SHP77 (cell line): Measurements from ENCODE around the gene SIX4.

Experiments used
- DNase-seq, 2 experiments: peaks; one replicate each; lab custom pipeline; 2025; lab: John Stamatoyannopoulos, UW

SIX4 gene

GRCh38 chr14:60722107-60722356 is 2.1 kb downstream of the SIX4 start:
- DNase-seq = no peak

DNA sequence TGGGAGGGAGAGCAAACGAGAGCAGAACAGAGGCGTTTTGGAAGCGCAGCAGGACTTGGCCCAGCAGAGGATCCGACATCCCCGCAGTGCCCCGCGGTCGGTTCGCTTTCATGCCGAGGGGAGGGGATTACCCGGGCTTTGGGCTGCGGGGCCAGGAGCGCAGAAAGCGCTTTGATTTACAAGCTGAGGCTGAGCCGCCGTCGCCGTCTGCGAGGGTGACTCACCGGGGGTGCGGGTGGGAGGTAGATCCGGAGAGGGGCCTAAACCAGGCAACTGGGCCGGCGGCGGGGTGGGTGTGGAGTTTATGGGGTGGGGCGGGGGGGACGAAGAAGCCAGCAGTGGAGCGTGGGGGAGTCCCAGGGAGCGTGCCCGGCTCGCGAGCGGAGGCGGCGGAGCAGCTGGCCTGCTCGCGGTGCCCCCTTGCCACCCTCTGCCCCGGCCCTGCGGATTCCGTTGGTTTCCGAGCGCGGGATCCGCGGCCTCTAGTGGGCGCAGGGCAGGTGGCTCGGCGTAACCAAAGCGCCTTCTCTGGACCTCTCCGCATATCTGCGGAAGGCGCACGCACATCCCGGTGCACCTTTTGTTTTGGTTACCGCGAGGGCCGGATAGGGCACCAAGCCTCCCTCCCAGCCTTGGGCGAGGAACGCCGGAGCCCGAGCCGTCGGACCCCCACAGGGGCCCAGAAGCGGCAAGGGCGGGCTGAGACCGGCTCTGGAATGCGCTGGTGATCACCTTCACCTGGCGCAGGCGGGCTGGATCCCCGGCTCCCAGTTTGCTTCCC is 2.6 kb downstream of the SIX4 start:
- no peak for DNase-seq

DNA sequence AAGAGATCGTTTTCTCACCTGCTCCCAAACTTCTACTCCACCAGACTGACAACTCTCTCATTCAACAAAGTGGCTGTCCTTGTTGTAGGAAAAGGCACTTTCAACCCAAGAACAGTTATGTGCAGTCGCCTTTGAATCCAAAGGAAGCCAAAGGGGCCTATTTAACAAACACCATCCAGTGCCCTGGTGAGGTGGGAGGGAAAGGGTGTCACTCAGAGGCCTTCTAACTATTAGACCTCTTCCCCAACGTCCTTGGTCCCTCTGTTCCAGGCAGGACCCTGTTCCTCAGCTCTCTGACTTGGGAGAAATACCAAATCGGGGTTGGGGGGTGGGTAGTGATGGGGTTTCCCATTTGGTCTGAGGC is 3.2 kb downstream of the SIX4 start:
- no peak for DNase-seq

- no peak for DNase-seq
These were observed 3.8 kb downstream of the SIX4 start for GRCh38 chr14:60720391-60720790.

- no peak for DNase-seq
These were observed 10.6 kb downstream of the SIX4 start for GRCh38 chr14:60713513-60713912.

DNA sequence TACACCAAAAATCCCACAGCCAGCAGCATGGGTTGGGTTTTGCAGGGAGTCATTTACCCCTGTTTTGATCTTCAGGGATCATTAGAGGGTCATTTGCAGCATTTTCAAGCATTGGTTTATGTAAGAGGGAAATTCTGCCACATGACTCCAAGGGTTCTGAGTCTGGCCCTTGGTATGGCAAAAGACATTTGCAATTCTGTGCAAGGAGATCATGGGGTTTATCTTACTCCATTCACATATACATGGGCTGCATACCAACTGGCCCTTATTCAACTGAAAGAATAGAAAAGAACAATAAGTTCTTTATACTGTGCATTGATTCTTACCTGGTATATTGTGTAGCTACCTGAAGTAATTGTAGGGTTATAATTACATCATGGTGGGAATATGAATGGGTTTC is 13.7 kb downstream of the SIX4 start:
- DNase-seq = no peak

DNA sequence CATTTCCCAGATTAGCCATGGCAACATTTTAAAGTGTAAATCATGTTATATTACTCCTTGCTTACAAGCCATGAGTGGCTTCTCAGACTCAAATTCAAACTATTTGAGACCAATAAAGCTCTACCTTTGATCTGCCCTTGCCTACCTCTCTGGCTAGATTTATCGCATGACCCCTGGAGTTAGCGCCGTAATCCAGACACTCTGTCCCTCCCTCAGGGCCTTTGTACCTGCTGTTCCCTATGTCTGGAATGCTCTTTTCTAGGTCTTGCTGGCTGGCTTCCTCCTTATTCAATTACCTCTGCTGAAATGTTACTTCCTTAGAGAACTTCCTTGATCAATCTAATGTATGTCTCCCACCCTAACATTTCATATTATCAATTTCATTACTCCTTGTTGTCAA is 16.3 kb downstream of the SIX4 start:
- no peak for DNase-seq

DNA sequence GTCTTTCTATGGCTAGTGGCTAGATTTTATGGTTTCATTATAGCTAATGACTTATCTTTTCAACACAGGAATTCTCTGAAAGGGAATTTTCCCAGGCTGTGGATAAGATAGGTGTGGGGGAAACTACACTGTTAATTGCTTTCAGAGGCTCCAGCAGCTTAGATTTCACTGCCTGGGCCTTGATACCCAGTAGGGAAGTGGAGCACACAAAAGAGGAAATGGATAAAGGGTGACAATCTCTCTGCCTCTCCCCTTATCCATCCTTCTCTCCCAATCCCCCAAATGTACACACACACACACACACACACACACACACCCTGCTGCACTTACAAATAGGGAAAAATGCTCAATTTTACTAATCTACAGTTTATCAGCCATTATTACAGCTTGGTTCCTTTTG is 19.1 kb downstream of the SIX4 start:
- no peak for DNase-seq

GRCh38 chr14:60700598-60700997 is 23.6 kb downstream of the SIX4 start:
- no peak for DNase-seq

DNA sequence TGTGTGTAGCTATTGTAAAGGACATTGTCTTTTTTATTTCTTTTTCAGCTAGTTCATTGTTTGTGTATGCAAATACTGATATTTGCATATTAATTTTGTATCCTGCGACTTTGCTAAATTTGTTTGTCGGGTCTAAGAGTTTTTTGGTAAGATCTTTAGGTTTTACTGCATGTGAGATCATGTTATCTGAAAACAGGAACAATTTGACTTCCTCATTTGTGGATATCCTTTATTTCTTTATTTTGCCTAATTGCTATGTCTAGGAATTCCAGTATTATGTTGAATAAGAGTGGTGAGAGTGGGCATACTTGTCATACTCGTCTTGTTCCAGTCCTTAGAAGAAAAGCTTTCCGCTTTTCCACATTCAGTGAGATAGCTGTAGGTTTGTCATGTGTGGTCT is 28.8 kb downstream of the SIX4 start:
- DNase-seq = no peak

GRCh38 chr14:60691383-60692113 is 32.6 kb downstream of the SIX4 start:
- DNase-seq = no peak

- DNase-seq = no peak
These were observed 37.3 kb downstream of the SIX4 start for GRCh38 chr14:60686865-60687264.

DNA sequence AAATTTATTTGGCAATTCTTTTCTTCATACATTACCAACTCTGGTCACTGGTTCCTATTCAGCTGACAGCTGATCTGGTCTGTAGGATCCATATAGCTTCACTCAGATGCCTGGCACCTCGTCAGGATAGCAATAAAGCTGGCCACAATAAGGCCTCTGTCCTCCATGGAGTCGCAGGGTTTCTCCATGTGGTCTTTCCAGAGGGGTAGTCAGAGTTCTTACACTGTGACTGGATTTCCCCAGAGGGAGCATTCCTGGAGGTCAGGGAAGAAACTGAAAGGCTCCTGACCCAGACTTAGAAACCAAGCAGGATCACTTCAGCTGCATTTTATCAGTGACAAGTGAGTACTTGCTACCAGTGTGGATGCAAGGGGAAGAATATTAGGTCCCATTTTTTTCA is 39.9 kb downstream of the SIX4 start:
- DNase-seq = no peak

DNA sequence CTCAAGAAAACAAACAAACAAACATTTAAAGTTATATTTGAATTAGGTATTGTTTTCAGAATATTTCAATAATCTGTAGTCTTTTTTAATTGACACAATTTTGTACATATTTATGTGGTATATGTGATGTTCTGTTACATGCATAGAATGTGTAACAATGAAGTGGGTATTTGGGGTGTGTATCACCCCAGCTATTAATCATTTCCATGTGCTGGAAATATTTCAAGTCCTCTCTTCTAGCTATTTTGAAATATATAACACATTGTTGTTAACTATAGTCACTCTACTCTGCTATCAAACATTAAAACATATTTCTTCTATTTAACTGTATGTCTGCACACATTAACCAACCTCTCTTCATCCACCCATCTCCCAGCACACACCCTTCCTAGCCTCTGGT is 42.9 kb downstream of the SIX4 start:
- DNase-seq = no peak

DNA sequence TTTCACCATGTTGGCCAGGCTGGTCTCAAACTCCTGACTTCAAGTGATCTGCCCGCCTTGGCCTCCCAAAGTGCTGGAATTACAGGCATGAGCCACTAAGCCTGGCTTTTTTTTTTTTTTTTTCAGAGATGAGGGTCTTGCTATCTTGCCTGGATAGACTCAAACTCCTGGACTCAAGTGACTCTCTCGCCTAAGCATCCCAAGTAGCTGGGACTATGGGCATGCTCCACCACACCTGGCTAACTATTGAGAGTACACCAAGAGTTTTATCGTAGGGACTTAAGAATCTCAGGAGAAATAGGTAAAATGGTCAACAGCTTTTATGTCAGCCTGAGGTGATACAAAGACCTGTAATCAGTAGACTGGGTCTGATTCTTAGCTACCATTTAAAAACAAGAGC is 43.6 kb downstream of the SIX4 start:
- DNase-seq = no peak

- DNase-seq = no peak
These were observed 44.4 kb downstream of the SIX4 start for GRCh38 chr14:60679566-60680258.

- DNase-seq = no peak
These were observed 46.5 kb downstream of the SIX4 start for GRCh38 chr14:60677701-60678100.

- no peak for DNase-seq
These were observed 53.2 kb downstream of the SIX4 start for GRCh38 chr14:60670989-60671388.

DNA sequence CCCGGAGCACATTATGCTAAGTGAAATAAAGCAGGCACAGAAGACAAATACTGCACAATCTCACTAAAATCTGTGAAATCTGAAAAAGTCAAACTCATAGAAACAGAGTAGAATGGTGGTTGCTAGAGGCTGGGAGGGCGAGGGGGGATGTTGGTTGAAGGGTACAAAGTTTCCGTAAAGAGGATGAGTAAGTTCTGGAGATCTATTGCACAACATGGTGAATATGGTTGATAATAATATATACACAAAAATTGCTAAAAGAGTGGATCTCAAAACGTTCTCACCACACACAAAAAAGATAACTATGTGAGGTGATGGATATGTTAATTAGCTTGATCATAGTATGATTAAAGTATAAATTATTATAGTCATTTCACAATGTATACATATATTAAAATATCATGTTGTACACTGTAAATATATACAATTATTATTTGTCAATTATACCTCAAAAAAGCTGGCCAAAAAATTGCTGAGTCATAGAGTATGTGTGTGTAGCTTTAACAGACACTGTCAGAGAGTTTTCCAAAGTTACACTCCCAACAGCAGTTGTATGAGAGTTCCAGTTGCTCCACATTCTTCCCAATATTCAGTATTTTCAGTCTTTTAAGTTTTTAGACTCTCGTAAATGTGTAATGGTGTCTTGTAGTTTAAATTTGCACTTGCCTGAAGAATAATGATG is 55.6 kb downstream of the SIX4 start:
- no peak for DNase-seq

GRCh38 chr14:60665177-60665550 is 59.0 kb downstream of the SIX4 start:
- peak; percentile 34 to 61 for DNase-seq

DNA sequence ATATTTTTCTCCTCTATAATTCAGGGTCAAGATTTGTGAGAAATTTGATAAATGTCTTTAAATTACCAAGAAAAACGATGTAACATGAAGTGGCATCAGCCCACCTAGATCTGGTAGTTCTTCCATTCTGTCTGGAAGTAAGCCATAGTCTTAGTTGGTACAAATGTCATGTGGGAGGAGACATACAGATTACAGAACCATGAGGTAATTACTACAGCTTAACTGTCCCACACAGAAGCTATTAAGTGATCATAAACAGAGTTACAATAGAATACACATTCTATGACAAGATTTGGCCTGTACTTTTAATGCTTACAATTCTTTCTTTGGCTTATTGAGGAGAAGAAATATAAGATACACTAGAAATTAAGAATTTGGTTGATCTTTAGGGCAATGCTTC is 61.2 kb downstream of the SIX4 start:
- no peak for DNase-seq

GRCh38 chr14:60661721-60662120 is 62.4 kb downstream of the SIX4 start:
- DNase-seq = no peak
